ENCODE results near the gene PDLIM4.

DNA sequence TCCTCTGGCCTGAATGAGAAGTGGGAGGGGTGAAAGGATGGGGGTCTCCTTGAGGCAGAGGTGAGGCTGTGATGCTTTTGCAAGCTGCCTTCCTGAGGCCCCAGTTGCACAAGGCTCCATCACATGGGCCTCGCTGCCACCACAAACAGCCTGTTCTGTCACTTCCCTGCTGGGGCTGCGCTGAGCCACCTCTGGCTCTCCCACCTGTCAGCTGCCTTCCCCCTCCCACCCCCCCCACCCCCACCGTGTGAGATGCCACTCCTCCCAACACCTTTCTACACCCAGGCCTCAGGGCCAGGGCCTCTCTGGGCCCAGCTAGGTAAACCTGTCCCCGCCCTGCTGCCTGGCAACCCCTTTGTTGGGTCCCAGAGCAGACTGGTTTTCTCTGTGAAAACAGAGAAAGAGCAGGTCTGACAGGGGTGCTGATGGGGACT is 4.5 kb upstream of the PDLIM4 start:
- TF ChIP-seq, protein P1, sequence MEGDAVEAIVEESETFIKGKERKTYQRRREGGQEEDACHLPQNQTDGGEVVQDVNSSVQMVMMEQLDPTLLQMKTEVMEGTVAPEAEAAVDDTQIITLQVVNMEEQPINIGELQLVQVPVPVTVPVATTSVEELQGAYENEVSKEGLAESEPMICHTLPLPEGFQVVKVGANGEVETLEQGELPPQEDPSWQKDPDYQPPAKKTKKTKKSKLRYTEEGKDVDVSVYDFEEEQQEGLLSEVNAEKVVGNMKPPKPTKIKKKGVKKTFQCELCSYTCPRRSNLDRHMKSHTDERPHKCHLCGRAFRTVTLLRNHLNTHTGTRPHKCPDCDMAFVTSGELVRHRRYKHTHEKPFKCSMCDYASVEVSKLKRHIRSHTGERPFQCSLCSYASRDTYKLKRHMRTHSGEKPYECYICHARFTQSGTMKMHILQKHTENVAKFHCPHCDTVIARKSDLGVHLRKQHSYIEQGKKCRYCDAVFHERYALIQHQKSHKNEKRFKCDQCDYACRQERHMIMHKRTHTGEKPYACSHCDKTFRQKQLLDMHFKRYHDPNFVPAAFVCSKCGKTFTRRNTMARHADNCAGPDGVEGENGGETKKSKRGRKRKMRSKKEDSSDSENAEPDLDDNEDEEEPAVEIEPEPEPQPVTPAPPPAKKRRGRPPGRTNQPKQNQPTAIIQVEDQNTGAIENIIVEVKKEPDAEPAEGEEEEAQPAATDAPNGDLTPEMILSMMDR (conservative IDR thresholded peaks at IDR 0.05; ENCODE audit: low read length) = no peak
- TF ChIP-seq EZH2phosphoT487 (IDR thresholded peaks at IDR 0.05; ENCODE audit: borderline replicate concordance, low read depth, low read length) = no peak

All from OCI-LY7 (cell line).